Fibroblast of lung (primary cell): ENCODE measurements around the gene KCTD8.

Experiments
- EZH2 ChIP-seq: IDR thresholded peaks from 2 replicates; pipeline ENCODE4 v1.5.1; 2012; ENCODE audit warnings: low read length, control low read depth, mild to moderate bottlenecking; ENCODE audit errors: missing control alignments
- TF ChIP-seq, protein P1 (sequence below), 2 donors: IDR thresholded peaks in 1 of 2; conservative IDR thresholded peaks in 1 of 2; 1 replicate in 1 of 2; 2 replicates in 1 of 2; pipeline ENCODE4 v1.5.1; 2011 to 2012; ENCODE audit warnings: low read length in 2 of 2, control low read depth in 1 of 2, inconsistent platforms in 1 of 2, low read depth in 1 of 2, mild to moderate bottlenecking in 1 of 2

DNA sequence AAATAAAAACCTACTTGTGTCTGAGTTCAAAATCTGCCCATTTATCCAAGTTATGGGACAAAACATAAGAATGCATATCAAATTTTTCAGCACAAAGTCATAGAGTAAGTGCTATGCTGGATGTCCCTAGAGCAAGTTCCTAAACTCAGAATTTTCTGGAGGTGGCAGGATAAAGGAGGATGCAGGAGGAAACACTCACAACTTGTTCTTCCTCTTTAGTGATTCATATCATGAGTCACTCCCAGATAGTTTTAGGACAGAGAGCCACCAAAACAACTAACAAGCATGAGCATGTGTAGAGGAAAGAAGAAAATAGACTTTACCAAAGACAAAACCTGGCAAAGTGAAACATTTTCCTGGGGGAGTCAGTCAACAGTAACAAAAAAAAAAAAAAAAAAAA, 302.7 kb downstream of the KCTD8 start:
- TF ChIP-seq EZH2 = no peak
- TF ChIP-seq, protein P1, sequence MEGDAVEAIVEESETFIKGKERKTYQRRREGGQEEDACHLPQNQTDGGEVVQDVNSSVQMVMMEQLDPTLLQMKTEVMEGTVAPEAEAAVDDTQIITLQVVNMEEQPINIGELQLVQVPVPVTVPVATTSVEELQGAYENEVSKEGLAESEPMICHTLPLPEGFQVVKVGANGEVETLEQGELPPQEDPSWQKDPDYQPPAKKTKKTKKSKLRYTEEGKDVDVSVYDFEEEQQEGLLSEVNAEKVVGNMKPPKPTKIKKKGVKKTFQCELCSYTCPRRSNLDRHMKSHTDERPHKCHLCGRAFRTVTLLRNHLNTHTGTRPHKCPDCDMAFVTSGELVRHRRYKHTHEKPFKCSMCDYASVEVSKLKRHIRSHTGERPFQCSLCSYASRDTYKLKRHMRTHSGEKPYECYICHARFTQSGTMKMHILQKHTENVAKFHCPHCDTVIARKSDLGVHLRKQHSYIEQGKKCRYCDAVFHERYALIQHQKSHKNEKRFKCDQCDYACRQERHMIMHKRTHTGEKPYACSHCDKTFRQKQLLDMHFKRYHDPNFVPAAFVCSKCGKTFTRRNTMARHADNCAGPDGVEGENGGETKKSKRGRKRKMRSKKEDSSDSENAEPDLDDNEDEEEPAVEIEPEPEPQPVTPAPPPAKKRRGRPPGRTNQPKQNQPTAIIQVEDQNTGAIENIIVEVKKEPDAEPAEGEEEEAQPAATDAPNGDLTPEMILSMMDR (conservative IDR thresholded peaks at IDR 0.05 in 1 of 2, IDR thresholded peaks at IDR 0.05 in 1 of 2; ENCODE audit: low read depth in 1 of 2, low read length in 2 of 2) = no peak
